AG10803 (cell line): Measurements from ENCODE around the gene MSH5.

Experiments used
- DNase-seq: peaks from one replicate; pipeline ENCODE4 v3.0.0; 2010; ENCODE audit warnings: low read depth
- H3K4me3 ChIP-seq: 2 replicates; pipeline ENCODE4 v1.5.1; 2011; ENCODE audit warnings: mild to moderate bottlenecking, low read length, control low read depth
- TF ChIP-seq, protein P1 (sequence below): conservative IDR thresholded peaks from 2 replicates; pipeline ENCODE4 v1.5.1; 2011; ENCODE audit warnings: mild to moderate bottlenecking, low read length, control low read depth, inconsistent platforms

Gene MSH5

DNA sequence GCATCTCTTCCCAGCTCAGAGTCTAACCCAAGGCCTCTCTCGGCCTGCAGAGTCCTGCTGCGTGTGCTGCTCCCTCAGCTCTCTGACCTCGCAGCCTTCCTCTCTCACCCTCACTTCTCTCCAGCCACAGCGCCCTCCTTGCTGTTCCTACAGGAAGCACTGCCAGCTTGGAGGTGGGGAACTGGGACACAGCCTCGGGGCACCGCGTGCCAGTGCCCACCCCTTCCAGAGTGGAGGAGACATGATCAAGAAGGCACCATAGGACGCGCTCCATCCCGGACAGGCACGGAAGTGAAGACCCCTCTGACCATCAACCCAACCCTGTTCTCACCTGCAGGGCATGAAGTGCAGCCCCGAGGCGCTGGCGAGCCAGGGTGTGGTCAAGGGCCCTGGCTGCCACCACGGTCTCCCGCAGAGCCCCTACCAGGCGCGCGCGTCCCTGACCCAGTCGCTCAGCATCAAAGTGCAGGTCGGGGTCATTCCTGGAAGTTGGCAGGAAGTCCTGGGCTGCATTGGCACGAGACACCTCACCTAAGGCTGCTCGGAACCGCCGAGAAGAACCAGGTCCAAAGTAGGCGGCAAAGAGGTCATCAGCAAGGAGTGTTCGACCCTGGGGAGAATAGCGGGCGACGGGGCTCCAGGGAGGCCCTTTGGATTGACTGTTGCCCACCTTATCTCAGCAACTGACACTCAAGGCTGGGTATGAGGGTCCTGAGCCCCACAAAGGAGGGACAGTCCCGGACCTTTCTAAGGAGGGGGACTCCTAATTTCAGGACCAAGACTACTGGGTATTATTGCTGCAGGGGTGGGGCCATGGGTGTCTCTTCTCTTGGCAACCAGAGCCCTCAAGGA lies 36.1 kb downstream of the MSH5 start:
- no peak for DNase-seq
- no peak overlapping the region for H3K4me3 ChIP-seq
- TF ChIP-seq, protein P1, sequence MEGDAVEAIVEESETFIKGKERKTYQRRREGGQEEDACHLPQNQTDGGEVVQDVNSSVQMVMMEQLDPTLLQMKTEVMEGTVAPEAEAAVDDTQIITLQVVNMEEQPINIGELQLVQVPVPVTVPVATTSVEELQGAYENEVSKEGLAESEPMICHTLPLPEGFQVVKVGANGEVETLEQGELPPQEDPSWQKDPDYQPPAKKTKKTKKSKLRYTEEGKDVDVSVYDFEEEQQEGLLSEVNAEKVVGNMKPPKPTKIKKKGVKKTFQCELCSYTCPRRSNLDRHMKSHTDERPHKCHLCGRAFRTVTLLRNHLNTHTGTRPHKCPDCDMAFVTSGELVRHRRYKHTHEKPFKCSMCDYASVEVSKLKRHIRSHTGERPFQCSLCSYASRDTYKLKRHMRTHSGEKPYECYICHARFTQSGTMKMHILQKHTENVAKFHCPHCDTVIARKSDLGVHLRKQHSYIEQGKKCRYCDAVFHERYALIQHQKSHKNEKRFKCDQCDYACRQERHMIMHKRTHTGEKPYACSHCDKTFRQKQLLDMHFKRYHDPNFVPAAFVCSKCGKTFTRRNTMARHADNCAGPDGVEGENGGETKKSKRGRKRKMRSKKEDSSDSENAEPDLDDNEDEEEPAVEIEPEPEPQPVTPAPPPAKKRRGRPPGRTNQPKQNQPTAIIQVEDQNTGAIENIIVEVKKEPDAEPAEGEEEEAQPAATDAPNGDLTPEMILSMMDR: no peak

DNA sequence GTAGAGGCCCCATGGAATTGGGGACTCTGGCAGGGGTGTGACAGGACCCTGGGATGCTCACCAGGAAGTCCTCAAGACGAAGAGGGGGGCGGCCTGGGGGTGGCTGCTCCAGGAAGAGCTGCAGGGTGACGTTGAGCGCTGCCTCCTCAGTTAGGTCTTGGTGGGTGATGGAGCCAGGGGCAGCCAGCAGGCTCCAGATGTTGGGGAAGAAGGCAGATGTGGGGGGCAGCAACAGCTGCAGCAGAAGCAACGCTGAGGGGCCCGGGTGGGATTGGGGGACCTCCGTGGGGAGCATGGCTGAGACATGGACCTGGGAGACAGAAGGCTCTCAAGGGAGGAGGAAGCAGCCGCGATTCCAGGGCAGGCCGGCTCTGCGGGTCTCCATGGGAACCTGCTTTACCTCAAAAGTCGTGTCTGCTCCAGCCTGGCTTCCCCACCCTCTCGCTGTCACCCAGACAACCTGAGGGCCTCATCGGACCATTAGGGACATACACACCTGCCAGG lies 36.7 kb downstream of the MSH5 start:
- DNase-seq: no peak
- TF ChIP-seq, protein P1: no peak
- no peak overlapping the region for H3K4me3 ChIP-seq

DNA sequence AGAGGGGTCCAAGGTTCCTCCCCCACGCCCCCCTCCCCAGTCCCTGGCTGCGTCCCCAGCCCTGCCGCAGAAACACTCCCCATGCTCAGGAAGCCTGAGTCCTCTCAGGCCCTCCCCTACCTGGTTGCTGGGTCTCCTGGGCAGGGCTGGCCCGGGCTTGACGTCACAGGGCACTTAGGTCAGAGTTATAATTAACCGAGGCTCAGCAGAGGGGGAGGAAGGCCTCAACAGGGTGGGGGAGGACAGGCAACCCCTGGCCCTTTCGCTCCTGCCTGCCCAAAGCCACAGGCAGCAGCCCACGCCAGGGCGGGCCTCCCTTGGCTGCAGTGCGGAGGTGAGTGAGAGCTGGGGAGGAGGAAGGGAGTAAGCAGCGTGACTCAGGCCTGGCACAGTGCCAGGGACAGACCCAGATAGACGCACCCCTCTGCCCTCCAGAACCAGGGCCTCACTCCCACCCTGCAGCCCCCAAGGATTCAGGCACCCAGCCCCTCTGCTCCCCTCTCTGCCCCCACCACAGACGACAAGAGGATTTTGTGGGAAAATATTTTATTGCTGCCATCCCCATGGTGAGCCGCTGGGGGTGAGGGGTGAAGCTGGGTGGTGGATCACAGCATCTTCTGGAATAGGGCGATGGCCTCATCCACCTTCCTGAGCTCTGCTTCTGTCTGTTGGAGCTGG lies 37.3 kb downstream of the MSH5 start, which contains the start of gene VWA7:
TSS of gene VWA7 (minus strand) at position 340 of the 678 bp plus-strand sequence. CDS start 549 bp downstream, outside the sequence.
- no peak within 1 kb of the TSS for H3K4me3 ChIP-seq
- peak; percentile 56 for DNase-seq
- TF ChIP-seq, protein P1: no peak

DNA sequence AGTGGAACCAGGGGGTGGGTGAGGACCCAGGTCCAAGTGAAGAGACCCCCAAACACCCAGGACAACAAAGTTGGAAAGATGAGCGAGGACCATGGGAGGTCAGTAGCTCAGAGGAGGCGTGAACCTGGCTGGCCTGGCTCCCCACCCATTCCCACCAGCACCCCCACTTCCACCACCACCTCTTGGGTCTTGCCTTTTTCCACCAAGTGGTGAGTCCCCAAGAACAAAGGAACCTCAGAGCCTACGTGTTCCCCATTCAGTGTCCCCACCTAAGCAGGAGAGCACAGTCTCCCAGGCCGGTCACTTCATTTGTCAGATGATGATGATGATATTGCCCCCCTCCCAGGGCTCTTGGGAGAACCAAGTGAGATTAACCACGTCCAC lies 37.9 kb downstream of the MSH5 start:
- no peak for DNase-seq
- no peak overlapping the region for H3K4me3 ChIP-seq
- TF ChIP-seq, protein P1: no peak

DNA sequence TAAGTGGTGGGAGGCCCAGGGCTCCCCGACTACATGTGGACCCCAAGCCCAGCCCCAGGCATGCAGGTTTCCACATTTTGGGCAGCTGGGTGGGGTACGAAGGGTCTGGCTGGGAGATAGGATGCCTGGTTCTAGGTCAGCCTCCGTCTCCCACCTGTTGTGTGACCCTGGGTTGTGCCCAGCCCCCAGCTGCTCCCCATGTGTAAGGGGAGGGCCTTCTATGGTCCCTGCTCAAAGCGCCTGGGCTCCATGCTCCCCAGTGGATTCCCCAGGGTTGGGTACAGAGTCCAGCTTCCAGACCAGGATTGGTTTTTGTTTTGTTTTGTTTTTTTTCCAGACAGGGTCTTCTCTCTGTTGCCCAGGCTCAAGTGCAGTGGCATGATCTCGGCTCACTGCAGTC lies 38.4 kb downstream of the MSH5 start:
- no peak for DNase-seq
- TF ChIP-seq, protein P1: no peak
- no peak overlapping the region for H3K4me3 ChIP-seq

DNA sequence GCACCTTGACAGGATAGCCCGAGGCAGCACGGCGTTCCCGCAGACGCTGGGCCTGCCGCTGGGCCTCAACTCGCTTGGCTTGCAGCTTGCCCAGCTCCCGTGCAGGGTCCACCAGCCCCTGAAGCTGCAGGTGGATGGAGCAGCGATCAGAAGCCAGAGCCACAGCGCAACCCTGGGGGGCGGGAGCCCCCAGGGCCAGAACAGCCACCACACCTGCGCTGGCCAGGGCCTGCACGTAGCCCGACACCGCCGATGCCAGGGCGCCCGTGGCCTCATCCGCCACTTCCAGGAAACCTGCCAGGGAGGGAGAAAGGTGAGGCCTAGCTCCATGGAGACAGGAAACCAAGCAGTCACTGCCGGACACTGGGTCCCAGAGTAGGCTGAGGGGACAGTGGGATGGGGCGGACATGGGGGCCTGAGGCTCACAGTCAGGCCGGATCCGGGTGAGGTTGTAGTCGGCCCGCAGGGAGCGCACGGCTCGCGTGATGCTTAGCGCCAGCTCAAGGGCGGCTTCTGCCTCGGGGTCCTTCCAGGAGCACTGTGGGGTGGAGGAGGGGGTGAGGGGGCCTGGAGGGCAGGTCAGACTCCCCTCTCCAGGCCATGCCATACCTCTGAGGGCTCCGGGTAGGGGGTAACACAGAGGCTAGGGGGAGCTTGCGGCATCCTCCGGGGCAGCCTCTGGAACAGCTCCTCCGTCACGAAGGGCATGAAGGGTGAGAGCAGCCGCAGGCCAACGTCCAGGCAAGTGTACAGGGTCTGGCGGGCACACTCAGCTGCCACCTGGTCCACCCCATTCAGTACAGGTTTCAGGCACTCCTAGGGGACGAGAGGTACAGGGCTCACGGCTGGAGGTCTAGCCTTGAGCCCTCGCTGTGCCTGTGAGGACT lies 39.4 kb downstream of the MSH5 start:
- TF ChIP-seq, protein P1: no peak
- no peak overlapping the region for H3K4me3 ChIP-seq
- DNase-seq: no peak
